GM18507 (cell line): ENCODE measurements around the gene HORMAD2.

ENCODE experiments used
- DNase-seq: peaks from one replicate; pipeline ENCODE4 v3.0.0; 2011; ENCODE audit warnings: low read depth; ENCODE audit not compliant: insufficient read length; ENCODE audit errors: extremely low spot score
- FAIRE-seq: peaks from 2 replicates; lab custom pipeline; 2011; peaks lifted over from hg19 to GRCh38; lab: Jason Lieb, UNC

HORMAD2 gene

DNA sequence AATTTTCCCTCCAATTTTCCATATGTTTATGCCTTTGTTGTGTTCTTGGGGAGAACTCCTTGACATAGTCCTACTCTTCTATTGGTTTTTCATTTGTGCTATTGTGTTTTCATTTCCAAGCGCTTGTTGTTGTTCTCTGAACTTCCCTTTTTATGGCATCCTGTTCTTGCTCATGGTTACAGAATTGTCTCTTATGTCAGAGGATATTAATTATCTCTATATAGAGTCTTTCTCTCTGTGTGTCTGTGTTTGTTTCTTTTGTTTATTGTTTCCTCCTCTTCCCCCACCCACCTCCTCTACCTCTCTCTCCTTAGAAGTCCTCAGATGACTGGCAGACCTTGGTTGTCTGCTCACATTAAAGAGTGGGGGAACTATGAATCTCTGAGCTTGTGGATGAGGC is 69.9 kb downstream of the HORMAD2 start:
- no peak for FAIRE-seq
- no peak for DNase-seq

DNA sequence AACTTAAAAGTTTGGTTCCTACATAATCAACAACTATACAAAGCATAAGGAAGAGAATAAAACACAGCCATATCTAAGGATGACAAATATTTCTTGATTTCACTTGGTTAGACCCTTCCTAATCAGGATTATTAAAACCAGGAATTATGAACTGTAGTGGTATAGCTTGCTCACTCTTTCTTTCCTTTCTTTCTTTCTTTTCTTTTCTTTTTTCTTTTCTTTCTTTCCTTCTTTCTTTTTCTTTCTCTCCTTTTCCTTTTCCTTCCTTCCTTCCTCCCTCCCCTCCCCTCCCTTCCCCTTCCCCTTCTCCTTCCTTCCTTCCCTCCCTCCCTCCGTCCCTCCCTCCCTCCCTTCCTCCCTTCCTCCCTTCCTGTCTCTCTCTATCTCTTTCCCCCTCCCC is 78.0 kb downstream of the HORMAD2 start:
- FAIRE-seq (no peak), DNase-seq (no peak)

DNA sequence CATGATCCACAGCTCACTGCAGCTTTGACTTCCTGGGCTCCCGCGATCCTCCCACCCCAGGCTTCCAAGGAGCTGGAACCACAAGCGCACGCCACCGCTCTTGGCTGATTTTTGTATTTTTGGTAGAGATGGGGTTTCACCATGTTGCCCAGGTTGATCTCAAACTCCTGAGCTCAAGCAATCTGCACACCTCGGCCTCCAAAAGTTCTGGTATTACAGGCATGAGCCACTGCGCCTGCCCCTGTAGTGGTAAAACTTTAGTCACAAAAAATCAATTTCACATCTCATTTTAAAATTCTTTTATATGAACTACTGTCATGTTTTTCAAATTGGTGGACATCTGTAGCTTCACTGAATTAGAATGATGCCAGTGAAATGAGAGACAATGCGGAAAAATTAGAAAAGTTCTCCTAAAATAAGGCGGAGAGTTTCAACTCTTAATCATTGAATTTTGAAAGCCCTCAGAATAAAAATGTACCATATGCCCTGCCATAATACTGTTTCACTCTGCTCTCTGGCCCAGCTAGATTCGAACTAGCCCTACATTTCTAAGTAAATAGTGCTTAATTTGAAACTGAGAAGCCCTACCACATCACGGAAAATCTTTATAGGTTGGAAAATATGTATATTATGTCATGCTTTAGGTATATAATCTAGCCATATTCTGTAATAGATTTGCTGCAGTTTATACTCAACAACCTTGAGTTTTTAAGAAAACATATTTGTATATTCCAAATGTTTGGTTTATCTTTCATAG is 78.7 kb downstream of the HORMAD2 start:
- FAIRE-seq: no peak

DNA sequence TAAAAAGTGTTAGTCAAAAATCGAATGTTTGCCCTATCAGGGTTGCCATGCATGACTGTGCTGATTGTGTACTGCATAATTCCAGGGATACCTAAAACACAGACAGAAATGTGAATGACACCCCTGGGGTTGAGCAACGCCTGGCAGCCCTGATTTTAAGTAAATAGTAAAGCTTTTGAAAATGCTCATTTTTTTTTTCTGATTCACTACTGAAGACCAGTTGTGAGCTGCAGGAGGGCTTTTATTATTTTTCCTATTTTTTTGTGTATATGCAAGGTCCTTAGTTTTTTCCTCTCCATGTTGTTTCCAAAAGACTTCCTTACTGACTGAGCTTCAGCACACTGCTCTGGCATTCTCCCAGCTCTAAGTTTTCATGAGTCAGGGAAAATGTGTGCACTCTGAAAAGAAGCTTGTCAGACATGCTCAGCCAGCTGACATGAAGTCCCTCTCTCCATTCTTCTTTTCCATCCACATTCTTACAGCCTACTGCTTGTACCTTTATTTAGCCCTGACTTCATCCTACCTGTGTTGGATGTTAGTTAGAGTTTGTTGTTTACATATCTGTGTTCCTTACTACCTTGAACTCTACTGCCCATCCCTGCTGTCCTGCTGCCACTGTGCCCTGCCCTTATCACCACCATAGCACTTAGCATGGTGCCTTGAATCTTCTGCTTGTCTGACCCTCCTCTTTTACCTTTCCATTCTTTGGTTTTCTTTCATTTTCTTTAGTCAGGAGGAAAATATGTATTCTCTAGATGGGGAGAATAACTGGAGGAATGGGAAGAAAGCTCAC is 79.5 kb downstream of the HORMAD2 start:
- FAIRE-seq: no peak
- DNase-seq: no peak

More for the DNA sequence above, 78.7 kb downstream of the HORMAD2 start:
- DNase-seq: no peak

DNA sequence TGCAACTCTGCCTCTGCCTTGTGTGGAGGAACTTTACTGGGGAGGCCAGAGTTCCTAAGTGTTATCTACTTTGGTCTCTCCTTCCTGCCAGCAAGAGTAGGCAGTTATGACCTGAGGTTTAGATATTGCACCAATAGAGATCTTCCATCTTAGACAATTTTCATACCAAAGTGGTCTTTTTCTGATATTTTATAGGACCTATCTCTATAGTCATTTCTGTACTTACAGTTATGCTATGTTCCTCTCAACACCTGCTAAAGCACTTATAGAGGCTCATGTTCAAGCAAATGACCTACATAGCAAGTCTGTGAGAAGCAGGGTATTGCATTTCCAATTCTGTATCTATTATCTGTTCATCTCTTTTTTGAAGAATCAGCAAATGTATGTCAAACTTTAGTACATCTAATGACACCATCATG is 80.8 kb downstream of the HORMAD2 start:
- no peak for FAIRE-seq

DNA sequence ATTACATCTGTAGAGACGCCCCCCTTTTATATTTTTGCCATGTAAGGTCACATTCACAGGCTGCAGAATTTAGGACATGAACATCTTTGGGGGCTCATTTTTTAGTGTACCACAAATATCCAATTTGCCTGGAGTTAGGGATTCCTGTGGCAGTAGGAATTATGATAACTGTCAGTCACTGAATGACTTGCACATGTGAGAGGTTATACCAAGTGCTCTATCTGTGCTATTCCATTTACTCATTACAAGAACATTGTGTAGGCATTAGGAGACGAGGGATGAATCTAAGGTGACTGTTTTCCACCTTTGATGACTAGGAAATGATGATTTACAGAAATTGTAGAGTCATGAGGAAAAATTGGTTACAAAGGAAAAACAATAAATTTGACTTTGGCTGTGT is 87.0 kb downstream of the HORMAD2 start:
- FAIRE-seq (no peak), DNase-seq (no peak)

More for the DNA sequence above, 80.8 kb downstream of the HORMAD2 start:
- no peak for DNase-seq

DNA sequence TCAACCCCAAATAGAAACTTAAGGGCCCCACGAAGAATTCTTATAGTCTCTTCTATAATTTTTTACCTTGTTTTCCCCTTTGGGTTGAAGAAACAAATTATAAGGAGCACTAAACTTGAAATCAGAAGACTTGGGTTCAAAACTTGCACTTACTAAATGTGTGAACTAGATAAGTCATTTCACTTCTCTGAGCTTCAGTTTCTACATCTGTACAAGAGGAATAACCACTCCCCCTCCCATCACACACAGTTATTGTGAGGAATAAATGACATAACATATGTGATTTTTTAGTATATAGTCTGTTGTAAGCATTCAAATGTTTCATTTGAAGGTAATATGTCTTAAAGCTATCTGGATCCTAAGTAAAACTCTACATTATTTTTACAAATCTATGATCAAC is 87.5 kb downstream of the HORMAD2 start:
- DNase-seq: no peak
- no peak for FAIRE-seq

DNA sequence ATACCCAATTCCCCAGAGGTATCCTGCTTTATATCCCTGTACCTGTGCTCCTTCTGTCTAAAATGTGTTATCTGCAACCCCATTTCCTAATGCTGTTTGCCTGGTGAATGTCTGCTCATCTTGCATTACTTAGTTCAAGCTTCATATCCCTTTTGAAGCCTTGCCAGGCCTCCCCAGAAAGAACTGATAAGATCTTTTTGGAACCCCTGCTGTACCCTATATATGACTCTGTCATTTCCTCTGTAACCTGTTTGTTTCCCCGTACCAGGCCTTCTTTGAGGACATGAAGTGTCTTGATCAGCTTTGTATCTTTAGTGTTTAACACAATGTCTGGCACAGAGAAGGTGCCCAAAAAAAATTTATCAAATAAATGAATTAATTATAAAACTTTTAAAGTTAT is 88.7 kb downstream of the HORMAD2 start:
- DNase-seq (no peak), FAIRE-seq (no peak)

DNA sequence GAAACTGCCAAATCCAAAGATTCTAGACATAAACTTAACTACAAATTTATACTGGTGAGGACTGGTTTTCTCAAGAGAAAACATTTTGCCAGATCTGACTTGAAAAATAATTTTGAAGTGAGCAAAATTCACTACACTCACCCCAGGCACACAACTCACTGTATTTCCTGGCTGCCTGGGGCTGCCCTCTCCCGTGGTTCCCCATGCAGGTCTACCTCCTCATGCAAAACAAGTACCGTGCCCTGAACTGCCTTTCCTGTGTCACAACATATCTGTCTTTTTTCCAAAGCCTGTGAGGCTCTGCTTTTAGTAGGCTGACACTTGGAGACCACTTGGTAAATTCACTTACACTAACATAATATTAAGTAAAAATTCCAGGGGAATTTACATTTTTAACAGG is 89.9 kb downstream of the HORMAD2 start:
- DNase-seq (no peak), FAIRE-seq (no peak)

DNA sequence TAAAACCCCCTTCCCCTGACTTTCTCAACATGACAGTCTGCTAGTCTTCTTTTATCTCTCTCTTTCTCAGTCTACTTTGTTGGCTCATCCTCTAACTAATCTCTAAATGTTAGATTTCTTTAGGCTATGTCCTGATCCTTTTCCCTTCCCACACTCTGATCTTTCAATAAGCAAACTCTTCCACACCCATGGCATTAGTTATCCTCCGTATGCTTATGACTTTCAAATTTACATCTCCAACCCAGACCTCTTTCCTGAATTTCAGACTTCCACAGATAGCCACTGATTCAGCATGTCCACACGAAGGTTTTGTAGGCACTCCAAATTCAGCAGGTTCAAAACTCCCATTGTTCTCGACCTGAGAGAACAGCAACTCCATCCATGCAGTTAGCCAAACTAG is 90.7 kb downstream of the HORMAD2 start:
- FAIRE-seq (no peak), DNase-seq (no peak)

DNA sequence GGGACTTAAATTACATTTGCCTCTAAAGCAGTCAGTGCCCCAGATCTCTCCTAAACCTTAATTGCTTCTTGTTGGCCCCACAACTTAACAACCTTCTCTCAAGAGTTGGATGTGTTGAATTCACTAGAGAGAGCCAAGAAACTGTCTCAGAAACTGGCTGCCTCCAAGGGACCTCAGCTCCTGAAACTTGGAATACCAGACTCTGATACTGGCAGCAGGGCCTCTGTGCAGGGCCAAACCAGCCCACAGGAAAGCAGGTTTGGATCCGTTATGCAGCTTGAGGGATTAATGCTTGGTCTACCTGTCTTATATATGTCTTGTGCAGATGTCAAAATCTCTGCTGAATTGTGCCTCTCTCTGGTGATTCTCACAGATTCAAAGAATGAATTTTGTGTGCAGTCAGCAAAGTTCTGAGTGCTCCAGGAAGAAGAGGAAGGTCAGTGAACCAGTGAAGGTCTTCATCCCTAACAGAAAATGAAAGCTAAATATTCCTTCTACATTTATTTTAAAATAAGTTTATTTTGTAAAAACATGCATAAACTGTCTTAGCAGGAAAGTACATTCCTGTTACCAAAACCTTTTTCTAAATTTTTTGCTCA is 95.5 kb downstream of the HORMAD2 start:
- DNase-seq (no peak), FAIRE-seq (no peak)

DNA sequence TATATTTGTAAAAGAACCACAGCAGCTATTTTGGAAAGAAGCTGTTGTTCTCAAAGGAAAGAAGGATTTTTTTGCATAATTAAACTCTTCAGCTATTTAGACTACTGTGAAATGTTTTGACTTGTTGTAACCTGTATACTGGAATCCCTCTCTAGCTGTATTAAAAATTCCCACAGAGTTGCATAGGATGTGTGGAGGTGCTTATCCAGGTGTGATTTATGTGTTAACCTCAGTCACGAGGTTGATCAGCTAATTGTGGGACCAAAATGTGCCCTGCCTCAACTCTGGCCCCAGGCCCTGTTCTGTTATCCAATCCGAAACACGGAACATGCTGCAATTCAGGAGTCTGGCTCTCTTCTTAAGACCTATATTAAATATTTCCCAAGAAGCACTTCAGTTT is 96.2 kb downstream of the HORMAD2 start:
- FAIRE-seq: no peak
- no peak for DNase-seq

DNA sequence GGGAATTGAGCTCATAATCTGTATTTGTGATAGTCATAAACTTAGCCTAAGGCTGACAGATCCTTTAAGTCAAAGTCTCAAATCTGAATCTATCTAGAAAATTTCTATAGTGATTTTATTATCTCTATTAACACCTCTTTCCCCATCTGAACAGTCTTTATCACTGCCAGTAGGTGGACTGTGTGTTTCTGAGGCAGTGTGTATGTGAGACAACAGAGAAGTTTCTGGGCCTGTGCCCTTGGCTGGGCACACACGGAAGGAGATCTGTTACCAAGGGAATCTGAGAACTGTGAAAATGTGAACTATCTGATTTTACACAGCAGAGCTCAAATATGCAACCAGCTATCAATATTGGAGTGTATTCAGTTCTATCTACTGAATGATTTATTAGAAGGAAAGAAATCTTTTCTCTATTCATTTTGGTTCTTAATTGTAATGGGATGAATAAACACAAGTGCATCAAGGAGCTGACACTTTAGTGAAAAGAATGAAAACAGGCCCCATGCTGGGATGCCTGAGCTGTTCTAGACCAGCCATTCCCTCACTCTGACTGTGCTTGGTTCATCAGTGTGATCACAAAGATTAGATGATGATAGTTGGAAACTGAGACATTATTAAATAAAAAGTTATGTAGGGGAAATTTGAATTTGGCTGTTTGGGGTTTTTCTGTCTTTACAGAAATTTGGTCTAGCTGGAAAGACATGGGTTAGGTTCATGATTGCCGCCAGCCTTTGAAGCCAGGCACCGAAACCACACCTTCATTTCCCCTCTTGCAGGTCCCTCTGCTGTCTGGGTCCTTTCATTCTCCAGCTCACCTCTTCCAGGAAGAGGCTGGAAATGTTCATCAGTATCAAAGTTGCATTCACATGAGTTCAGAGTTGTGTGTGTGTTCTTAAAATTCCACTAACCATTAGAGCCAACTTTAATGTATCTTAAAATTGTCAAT is 98.2 kb downstream of the HORMAD2 start:
- no peak for DNase-seq
- FAIRE-seq: no peak

DNA sequence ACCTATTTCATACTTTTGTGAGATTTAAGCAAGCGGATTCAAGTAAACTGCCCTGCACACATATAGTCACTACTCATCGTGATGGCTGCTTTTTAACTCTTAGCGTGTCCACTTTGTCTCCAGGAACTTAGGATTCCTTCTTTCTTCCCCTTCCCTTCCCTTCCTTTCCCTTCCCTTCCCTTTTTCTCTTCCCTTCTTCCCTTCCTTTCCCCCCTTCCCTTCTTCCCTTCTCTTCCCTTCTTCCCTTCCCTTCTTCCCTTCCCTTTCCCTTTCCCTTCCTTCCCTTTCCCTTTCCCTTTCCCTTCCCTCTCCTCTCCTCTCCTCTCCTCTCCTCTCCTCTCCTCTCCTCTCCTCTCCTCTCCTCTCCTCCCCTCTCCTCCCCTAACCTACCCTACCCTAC is 100.4 kb downstream of the HORMAD2 start:
- DNase-seq (no peak), FAIRE-seq (no peak)

DNA sequence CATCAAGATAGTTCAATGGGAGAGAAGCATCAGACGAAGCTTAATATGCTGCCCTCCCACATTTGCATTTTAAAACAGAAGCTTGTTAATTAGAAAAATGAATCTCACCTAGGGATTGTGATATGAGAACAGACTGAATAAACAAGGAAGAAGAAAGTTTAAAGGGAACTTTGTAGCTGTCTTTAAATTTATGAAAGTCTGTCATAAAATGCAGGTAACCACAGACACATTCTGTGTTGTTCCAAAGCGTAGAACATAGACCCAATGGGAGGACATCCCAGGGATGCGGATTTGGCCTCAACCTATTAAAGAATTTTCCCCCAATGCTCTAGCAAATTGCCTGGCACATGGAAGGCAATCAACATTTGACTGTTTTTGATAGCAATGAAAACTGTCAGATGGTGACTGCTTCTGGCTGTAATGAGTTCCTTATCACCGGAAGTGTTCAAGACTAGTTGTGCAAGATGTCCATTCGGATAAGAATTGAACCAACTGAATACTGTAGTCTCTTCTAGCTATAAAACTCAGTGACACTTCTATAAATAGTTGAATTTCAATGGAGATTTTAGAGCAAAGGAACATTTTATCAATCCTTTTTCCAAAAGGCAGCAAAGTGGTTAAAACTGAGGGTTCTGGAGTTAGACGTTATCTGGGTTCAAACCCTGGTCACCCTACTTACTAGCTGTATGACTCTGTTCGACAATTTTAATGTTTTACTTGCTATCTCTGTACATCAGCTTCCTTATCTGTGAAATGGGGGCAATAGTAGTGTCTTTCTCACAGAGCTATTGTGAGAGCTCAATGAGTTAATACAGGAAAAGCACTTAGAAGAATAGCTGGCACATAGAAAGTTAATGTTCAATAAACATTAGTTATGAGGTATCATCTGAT is 101.4 kb downstream of the HORMAD2 start:
- no peak for DNase-seq
- FAIRE-seq: no peak

DNA sequence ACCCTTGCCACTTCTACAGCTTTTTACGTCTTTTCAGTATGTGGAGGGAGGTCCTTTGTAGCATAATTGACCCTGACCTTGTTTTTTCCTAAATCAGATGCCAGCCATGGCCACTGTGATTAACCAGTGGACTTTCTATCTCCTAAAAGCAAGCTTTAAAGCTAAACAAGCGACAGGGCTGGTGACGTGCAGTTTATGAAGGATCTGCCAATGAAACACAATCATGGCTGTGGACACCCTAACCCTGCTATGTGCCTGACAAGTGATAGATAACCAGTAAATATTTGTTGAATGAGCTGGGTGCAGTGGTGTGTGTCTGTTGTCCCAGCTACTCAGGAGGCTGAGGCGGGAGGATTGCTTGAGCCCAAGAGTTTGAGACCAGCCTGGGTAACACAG is 102.1 kb downstream of the HORMAD2 start:
- no peak for DNase-seq

DNA sequence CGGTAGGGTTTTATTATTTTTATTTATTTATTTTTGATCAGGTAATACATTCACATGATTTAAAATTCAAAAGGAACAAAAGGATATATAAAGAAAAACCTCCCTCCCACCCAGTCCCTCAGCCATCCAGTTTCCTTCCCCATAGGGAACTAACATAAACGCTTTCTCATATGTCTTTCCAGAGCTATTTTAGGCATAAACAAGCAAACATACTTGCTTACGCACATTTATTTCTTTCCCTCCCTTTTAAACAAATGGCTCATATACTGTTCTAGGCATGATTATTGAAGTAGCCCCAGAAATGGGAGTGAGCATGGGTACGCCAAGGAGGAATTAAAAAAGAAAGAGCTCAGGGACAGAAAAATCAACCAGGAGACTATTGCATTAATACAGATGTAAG is 102.6 kb downstream of the HORMAD2 start:
- DNase-seq (no peak), FAIRE-seq (no peak)

More for the DNA sequence above, 102.1 kb downstream of the HORMAD2 start:
- FAIRE-seq: no peak

DNA sequence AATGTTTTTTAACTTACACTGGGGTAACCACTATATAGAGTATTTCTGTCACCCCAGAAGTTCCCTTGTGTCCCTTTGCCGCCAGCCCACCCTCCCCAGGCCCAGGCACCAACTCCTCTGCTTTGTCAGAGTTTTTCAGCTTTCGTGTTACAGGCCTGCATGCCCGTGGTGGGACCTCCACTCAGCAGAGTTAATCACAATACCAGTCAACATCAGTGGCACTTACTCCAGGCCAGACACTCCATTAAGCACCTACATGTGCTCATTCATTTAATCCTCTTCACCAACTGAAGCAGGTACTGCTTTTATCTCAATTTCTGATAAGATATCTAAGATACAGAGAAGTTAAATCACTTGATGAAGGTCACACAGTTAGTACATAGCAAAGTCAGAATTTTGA is 103.0 kb downstream of the HORMAD2 start:
- DNase-seq: no peak
- FAIRE-seq: no peak

DNA sequence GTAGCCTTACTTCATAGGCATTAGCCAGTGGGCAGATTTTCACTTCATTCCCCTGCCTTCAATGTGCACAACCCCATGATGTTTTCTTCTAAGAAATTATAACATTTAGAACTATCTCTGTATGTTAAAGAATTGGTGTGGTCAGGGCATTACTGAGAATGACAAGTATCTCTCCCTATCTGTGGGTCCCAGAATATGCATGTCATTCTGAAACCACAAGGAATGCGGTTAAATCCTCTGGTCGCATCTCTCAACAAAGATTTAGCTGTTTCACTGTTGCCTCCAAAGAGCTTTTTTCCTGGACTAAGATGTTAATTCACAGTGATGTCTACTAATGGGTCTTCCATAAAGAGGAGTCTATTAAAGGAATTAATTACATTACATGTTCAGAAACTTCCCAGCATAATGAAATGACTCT is 103.6 kb downstream of the HORMAD2 start:
- no peak for FAIRE-seq
- DNase-seq: no peak
